ENCODE data around the gene WWOX.

The WWOX gene

DNA sequence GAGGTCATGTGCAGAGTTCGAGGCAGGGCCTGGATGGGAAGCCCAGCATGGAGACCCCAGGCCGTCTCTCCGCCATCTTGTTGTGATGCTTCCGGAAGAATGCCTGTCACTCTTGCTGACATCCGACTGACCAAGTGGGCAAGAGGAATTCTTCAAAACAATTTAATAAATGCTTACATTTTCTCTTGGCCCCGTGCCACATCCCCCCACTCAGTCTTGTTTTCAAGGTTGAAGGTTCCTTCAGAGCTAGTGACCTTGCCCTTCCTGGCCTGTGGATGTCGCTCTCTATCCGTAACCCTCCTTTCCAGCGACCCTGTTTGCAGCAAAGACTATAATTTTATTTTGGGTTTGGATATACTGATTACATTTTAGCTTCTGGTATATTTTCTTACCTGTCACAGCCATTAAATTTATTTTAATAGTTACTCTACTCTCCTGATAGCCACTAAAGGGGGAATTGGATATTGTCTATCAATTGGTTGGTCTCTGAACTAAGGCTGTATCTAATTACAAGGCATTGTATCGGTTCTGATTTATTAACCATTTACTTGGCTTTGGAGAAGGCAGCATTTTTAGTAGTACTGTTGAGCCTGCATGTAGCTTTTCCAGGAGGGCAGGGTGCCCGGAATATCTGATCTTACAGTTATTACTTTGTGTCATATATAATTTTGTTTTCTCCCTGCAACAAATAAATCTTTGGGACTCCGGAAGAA is 264.5 kb downstream of the WWOX start:
- Histone ChIP-seq H3K4me3 (IDR thresholded peaks at IDR 0.05; ENCODE audit: insufficient read depth, low read depth, low read length) (no peak overlapping the region), H3K4me1 (ENCODE audit: low read depth, poor library complexity, severe bottlenecking) (no peaks in the 10 kb centered on the region), H4K20me1 (ENCODE audit: insufficient read depth) (no peaks in the 10 kb centered on the region), H3K27ac (no peak overlapping the region), H3K4me2 (no peak overlapping the region), H3K79me2 (ENCODE audit: insufficient read depth, low read depth) (no peaks in the 10 kb centered on the region), H2AFZ (ENCODE audit: low read depth) (no peak overlapping the region), H3K36me3 (ENCODE audit: insufficient read depth) (no peaks in the 10 kb centered on the region), H3K27me3 (ENCODE audit: insufficient read depth, low read depth) (no peaks in the 10 kb centered on the region), H3K9ac (no peak overlapping the region)
- TF ChIP-seq, protein P1, sequence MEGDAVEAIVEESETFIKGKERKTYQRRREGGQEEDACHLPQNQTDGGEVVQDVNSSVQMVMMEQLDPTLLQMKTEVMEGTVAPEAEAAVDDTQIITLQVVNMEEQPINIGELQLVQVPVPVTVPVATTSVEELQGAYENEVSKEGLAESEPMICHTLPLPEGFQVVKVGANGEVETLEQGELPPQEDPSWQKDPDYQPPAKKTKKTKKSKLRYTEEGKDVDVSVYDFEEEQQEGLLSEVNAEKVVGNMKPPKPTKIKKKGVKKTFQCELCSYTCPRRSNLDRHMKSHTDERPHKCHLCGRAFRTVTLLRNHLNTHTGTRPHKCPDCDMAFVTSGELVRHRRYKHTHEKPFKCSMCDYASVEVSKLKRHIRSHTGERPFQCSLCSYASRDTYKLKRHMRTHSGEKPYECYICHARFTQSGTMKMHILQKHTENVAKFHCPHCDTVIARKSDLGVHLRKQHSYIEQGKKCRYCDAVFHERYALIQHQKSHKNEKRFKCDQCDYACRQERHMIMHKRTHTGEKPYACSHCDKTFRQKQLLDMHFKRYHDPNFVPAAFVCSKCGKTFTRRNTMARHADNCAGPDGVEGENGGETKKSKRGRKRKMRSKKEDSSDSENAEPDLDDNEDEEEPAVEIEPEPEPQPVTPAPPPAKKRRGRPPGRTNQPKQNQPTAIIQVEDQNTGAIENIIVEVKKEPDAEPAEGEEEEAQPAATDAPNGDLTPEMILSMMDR (conservative IDR thresholded peaks at IDR 0.05; ENCODE audit: low read depth, low read length), result no peak

DNA sequence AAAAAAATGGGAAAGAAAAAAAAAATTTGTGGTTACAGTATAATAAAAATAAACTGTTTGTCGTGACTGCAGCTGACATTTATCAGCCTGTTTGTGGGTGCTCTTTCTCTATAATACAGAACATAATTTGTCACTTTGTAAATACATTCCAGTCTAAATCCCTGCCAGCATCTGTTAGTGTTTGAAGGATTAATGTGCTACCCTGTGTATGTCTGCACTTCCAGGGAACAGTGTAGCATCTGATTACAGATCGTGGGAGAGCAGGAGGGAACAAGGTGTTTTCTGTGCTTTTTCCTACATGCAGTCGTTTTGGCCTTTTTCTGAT is 265.1 kb downstream of the WWOX start:
- no peak overlapping the region for H3K4me3 ChIP-seq (IDR thresholded peaks at IDR 0.05; ENCODE audit: insufficient read depth, low read depth, low read length)
- no peaks in the 10 kb centered on the region for H3K79me2 ChIP-seq (ENCODE audit: insufficient read depth, low read depth)
- H3K27me3 ChIP-seq (ENCODE audit: insufficient read depth, low read depth), result no peaks in the 10 kb centered on the region
- H2AFZ ChIP-seq (ENCODE audit: low read depth), result no peak overlapping the region
- TF ChIP-seq, protein P1 (conservative IDR thresholded peaks at IDR 0.05; ENCODE audit: low read depth, low read length), result no peak
- H3K27ac ChIP-seq, result no peak overlapping the region
- no peak overlapping the region for H3K9ac ChIP-seq
- H4K20me1 ChIP-seq (ENCODE audit: insufficient read depth), result no peaks in the 10 kb centered on the region
- no peak overlapping the region for H3K4me2 ChIP-seq
- no peaks in the 10 kb centered on the region for H3K4me1 ChIP-seq (ENCODE audit: low read depth, poor library complexity, severe bottlenecking)
- no peaks in the 10 kb centered on the region for H3K36me3 ChIP-seq (ENCODE audit: insufficient read depth)

DNA sequence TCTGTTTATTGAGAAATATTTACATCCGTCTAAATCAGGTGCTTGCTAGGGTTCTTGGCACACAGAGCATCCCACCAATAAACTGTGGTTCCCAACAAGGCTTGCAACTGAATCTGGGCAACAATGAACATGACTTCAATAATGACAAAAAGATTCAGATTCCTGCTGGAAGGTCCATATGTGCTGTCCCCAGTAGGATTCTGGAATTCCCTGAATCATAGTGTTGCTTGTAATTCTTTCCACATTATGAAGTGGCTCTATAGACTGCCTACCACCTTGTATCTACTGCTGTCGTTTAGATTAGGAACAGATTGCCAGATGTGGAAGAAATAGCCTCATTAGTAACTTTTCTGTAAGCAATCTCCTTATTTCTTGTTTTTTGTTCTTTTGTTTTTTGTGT is 265.9 kb downstream of the WWOX start:
- H3K4me3 ChIP-seq (IDR thresholded peaks at IDR 0.05; ENCODE audit: insufficient read depth, low read depth, low read length), result no peak overlapping the region
- H3K27ac ChIP-seq, result no peak overlapping the region
- no peaks in the 10 kb centered on the region for H3K36me3 ChIP-seq (ENCODE audit: insufficient read depth)
- no peaks in the 10 kb centered on the region for H3K4me1 ChIP-seq (ENCODE audit: low read depth, poor library complexity, severe bottlenecking)
- H3K27me3 ChIP-seq (ENCODE audit: insufficient read depth, low read depth), result no peaks in the 10 kb centered on the region
- H3K9ac ChIP-seq, result no peak overlapping the region
- H2AFZ ChIP-seq (ENCODE audit: low read depth), result no peak overlapping the region
- TF ChIP-seq, protein P1 (conservative IDR thresholded peaks at IDR 0.05; ENCODE audit: low read depth, low read length), result no peak
- H3K4me2 ChIP-seq, result no peak overlapping the region
- H4K20me1 ChIP-seq (ENCODE audit: insufficient read depth), result no peaks in the 10 kb centered on the region
- H3K79me2 ChIP-seq (ENCODE audit: insufficient read depth, low read depth), result no peaks in the 10 kb centered on the region

DNA sequence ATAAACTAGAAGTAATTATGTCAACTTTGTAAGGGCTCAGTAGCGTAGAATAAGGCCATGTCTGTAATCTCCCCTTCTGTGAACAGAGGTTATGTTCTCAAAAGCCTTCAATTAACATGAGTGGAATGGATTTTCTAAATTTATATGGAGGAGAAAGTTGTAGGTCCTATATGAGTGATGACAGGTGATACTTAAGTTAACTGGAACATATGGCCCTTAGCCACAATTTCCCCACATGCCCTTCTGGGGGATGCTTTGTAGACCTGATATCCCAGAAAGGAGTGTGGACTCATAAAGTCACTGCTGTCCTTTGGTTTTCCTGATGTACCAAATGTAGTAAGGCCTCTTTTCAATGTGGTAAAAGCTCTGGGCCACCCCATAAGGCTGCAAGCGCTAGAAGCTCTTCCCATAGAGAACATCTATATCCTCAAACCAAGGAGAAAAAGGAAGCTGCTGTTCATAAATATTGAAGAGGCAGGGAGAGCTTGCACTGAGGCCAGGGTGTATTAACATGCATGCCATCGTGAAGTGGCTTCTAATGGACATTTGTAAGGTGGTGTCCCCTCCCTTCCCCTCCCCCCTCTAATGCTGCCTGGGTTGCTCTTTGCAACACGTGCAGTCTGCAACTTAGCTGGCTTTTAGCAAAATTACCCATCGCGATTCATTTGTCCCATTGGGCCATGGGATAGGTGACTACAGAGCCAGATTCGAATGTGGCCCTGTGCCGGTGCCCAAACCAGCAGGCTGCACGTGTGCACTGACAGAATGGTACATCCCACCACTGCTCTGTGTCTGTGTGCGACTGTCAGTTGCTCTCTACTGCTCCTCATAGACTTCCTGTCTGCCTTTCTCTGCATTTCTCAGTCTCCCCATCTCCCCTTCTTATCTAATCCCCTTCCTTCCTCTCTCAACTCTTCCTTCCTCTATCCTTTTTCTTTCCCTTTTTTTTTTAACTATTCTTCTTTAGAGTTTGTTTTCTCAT is 269.0 kb downstream of the WWOX start:
- Histone ChIP-seq H3K27ac (no peak overlapping the region), H3K79me2 (ENCODE audit: insufficient read depth, low read depth) (no peaks in the 10 kb centered on the region), H3K36me3 (ENCODE audit: insufficient read depth) (no peaks in the 10 kb centered on the region), H3K4me2 (no peak overlapping the region), H2AFZ (ENCODE audit: low read depth) (no peak overlapping the region), H3K9ac (no peak overlapping the region), H3K27me3 (ENCODE audit: insufficient read depth, low read depth) (no peaks in the 10 kb centered on the region), H3K4me3 (IDR thresholded peaks at IDR 0.05; ENCODE audit: insufficient read depth, low read depth, low read length) (no peak overlapping the region), H4K20me1 (ENCODE audit: insufficient read depth) (no peaks in the 10 kb centered on the region), H3K4me1 (ENCODE audit: low read depth, poor library complexity, severe bottlenecking) (no peaks in the 10 kb centered on the region)
- TF ChIP-seq, protein P1 (conservative IDR thresholded peaks at IDR 0.05; ENCODE audit: low read depth, low read length), result no peak

Measured in KMS-11 (cell line).